Measurements from ENCODE around the gene ZNF561.
"Not testable (repeated sequence)": the region's sequence is repeated elsewhere in the genome, so short reads cannot be mapped to it uniquely, and the experiment has no call there.

GRCh38 chr19:9651464-9651863 is 30.4 kb upstream of the ZNF561 start:
- TF ChIP-seq CTCF (IDR thresholded peaks at IDR 0.05); POLR2AphosphoS5 (IDR thresholded peaks at IDR 0.05; ENCODE audit: low read depth, low read length); SIN3A (IDR thresholded peaks at IDR 0.05; ENCODE audit: borderline replicate concordance, insufficient read depth, low read depth, low read length); REST (IDR thresholded peaks at IDR 0.05; ENCODE audit: insufficient read depth in 1 of 2, low read depth in 2 of 2, low read length in 1 of 2); TCF7L2 (IDR thresholded peaks at IDR 0.05; ENCODE audit: low read depth, low read length): not testable (repeated sequence)
